NCI-H226 (cell line): ENCODE results near the gene YPEL3.
A peak's percentile ranks its signal among the peaks of the same experiment; 100 is the strongest.

ENCODE experiments used
- DNase-seq: peaks from one replicate; pipeline ENCODE4 v3.0.0-alpha.2; 2015

Gene YPEL3

DNA sequence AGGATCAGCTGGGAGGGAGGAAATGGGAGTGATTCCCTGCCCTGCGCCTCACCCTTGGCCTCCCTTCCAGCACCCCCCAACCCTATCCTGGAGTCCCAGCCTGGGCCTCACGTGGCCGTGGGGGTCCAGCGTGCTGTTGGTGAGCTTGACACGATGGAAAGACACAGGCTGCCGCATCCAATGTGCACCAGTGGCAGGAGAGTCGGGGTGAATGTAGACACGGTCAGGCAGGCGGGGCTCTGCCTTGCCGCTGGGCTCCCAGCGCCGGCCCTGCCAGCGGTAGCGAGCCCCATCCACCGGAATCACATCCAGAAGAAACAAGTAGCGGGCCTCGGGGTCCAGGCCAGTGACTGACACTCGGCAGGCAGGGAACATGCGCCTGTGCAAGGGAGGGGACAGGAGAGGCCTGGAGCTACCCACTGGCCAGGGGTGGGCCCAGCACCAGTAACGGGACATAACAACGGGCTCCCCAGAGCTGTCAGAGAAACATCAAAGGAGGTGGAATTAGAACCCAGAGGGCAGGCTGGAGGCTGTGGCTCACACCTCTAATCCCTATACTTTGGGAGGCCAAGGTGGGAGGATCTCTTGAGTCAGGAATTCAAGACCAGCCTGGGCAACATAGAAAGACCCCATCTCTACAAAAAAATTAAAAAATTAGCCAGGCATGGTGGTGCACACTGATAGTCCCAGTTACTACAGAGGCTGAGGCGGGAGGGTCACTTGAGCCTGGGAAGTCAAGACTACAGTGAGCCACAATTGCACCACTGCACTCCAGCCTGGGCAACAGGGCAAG is 7.0 kb downstream of the YPEL3 start:
- DNase-seq, result no peak

DNA sequence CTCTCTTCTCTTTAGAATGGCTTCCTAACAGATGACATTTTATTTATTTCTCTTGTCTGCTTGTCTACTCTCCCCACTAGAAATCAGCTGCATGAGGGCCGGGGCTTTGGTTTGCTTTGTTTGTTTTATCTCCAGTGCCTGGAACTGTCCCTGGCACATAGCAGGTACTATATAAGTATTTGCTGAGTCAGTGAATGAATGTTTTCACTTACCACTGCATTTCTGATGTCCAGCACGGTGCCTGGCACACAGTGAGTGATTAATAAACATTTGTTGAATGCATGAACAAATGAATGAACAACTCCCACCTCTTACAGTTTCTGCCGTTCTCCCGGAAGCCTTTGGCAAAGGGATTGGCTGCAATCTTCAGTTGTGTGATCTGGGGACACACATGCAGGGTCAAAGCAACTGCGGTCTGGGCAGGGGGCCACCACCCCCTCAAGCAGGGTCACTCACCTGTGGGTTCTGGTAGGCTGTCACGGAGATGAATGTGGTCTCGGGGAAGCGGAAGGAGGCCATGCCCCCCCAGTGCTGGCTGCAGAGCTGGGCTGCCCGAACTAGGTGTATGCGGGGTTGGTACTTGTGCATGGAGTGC is 7.7 kb downstream of the YPEL3 start:
- no peak for DNase-seq

DNA sequence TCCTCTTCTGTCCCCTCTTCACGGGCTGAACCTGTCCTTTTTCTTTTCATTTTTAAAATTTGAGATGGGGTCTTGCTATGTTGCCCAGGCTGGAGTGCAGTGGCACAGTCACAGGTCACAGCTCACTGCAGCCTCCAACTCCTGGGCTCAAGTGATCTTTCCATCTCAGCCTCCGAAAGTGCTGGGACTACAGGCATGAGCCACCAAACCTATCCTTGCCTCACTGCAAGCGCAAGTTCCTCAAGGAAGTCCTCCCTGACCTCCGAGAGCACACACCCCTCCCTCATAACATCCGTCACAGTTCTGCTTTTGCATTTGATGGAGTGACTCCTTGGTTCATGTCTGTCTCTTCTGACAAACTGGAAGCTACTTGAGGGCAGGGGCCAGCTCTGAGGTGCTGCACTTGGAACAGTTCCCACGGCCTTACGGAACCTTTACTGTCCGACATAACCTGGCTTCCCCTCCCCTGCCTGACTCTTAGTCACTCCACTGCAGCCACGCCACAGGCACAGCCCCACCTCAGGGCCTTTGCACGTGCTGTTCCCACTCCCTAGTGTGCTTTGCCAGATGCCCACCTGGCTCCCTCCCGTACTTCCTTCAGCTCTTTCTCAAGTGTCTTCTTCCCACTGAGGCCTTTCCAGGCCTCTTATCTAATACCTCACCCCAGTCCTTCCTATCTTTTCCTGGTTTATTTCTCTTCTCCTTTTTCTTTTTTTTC is 8.7 kb downstream of the YPEL3 start:
- no peak for DNase-seq

DNA sequence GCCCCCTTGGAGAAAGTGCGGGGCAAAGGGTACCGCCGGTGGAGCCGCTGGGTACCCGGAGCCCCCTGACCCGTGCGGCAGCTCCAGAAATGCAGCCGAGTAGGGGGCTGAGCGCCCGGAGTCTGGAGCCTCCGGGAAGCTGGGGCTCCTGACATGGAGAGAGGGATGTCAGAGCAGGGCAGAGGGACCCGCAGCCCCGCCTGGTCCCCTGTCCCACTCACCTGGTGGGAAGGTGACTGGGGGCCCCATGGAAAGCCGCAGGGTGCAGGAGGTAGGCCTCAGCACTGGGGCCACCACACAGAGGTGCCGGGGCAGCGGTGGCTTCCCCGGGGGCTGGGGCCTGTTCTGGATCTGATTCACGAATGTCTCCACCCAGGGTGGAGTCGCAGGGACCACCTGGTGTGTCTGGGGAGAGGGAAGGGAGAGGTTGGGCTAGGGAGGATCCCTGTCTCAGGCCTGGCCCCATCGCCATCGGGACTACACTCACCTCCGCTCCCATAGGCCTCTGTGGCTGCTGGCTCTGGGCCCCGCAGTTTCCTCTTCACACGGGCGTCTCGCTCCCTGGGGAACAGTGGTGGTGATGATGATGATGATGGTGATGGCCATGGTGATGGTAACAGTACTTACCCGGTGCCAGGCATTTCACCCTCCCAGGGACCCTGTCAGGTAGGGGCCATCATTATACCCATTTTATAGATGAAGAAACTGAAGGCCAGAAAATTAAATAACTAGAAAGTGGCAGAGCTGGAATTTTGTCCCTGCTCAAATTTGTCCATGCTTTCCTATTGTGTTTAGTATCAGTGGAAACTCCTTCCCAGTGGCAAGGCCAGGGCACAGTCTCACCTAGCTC is 9.5 kb downstream of the YPEL3 start:
- no peak for DNase-seq

DNA sequence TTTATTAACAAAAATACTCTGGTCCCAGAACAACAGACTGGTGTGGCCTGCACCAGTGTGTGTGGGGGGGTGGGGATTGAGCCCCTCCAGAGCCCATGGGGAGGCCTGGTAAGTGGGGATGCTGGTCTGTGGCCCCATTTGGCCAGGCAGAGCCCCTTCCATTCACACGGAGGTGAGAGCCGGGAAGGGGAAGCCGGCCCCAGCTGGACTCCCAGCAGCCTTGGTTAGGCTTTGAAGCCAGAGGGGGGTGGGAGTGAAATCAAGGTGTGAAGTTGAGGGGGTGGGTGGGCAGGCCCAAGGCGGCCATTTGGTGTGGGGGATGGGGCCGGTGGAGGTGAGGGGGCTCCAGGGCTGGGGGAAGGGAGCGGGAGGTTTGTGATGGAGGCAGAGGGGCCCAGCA is 10.2 kb downstream of the YPEL3 start:
- no peak for DNase-seq

DNA sequence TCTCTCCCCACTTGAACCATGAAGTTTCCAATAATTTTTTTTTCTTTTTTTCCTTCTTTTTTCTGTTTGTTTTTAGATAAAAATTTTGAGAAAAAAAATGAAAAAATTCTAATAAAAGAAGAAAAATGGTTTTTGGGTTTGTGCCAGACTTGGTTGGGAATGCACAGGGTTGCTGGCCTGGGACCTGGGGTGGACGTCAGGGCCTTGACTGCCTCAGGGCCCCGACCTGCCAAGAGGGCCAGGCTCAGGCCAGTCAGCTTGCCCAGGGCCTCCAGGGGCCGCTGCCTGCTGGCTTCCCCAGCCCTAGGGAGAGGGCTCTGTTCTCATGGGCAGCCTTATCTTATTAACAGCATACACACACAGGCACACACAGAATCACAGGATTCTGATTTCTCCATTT is 10.8 kb downstream of the YPEL3 start:
- DNase-seq, result no peak

DNA sequence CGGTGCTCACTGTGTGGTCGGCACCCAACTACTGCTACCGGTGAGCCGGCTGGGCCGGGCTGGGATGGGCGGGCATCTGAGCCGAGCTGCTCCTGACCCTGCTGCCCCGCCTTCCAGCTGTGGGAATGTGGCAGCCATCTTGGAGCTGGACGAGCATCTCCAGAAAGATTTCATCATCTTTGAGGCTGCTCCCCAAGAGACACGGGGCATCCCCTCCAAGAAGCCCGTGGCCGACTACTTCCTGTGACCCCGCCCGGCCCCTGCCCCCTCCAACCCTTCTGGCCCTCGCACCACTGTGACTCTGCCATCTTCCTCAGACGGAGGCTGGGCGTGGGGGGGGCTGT is 11.2 kb downstream of the YPEL3 start:
- peak; percentile 55 for DNase-seq

DNA sequence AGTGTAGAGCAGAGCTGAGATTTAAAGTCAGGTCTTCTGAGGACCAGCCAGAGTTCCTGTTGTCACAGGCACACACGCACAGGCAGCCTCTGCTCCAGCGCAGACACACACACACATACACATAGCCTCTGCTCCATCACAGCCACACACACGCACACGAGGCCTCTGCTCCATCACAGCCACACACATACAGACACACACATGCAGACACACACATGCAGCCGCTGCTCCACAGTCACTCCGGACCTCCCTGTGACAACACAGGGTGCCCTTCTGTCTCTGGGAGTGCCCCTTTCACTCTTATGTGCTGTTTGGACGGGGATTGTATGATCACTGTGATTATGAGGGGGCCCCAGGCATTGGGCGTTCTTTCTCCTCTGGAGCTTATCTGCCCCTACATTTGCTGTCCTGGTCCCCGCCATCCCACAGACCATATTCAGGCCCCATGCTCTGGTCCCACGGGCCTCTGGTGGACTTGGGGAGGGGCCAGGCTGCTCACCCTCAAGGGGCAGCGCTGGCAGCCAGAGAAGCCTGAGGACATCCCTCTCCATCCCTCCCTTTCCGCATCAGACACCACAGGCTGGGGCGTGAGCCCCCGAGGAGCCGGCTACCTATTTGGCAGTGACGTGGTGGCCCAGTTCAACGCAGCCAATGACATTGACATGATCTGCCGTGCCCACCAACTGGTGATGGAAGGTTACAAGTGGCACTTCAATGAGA is 11.8 kb downstream of the YPEL3 start:
- no peak for DNase-seq

DNA sequence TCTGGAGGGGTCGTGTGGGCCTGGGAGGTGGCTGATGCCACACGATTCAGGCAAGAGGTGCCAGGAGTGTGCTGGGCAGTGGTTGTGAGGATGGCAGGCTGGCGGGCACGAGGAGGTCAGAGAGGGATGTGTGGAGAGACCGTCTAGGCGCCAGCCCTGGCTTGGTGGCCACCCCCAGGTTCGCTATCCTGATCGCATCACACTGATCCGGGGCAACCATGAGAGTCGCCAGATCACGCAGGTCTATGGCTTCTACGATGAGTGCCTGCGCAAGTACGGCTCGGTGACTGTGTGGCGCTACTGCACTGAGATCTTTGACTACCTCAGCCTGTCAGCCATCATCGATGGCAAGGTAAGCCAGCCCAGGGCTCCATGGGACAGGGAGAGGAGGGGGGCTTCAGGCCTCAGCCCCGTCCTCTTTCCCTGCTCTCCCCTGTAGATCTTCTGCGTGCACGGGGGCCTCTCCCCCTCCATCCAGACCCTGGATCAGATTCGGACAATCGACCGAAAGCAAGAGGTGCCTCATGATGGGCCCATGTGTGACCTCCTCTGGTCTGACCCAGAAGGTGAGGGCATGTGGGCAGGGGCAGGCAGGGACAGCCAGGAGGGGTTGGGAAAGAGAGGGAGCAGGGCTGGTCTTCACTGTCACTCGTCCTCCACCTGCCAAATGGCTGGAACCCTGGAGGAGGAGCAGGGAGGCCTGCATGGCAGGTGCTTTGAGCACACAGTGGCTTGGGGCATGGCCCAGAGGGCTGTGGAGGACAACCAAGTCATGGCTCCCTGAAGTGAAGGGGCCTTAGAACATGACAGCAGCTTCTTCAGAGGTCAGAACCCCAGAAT is 12.6 kb downstream of the YPEL3 start:
- no peak for DNase-seq

DNA sequence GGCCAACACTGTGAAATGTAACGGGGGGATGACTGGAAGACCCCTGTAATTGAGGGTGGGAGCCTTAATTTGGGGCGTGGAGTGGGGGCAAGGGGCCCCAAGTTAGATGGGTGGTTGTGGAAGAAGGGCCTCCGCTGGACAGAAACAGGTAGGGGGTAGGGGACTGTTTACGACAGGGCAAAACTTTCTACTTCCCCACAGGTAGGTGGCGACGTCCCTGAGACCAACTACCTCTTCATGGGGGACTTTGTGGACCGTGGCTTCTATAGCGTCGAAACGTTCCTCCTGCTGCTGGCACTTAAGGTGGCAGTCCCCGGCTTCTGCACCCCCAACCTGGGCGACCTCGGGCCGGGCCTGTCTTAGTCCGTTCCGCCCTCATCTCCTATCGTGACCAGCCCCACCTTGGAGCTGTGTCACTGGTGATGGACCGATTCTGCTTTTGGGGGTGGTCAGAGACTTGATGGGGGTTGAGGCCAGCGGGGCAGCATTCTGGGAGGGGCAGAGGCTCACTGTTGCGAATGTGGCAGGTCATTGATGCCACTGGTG is 13.4 kb downstream of the YPEL3 start:
- DNase-seq, result no peak

DNA sequence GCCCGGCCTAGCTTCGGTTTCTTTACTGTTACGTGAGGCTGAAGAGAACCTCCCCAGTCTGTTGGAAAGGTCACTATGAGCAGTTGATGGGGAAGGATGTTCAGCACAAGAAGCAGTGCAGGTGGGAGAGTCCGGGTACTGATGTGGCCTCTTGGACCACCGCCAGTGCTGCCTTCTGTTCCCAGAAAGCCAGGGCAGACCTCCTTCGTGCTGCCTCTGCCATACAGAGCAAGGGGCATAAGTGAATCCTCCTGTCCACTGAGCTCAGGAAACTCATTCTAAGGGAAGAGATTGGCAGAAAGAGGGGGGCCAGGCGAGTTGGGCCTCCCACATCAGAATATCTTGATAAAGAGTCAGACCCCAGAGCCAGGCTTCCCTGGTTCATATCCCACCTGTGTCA is 16.5 kb downstream of the YPEL3 start:
- DNase-seq, result no peak

DNA sequence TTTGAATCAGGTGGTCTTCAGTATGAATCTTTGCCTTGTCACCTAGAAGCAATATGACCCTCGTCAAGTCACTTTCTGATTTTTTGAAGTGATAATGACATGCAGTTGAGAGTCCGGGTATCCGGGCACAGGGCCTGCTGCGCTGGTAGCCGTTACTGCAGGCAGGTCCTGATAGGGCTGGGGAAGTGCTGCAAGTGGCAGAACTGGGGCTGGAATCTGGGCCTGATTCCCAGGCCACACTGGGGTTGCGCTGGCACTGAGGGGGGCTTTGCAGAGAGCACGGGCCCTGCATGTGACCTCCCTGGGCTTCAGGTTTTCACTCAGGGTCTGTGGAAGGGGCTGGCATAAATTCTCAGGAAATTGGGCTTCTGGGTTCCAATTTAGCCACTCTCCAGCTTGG is 17.3 kb downstream of the YPEL3 start:
- DNase-seq, result no peak

DNA sequence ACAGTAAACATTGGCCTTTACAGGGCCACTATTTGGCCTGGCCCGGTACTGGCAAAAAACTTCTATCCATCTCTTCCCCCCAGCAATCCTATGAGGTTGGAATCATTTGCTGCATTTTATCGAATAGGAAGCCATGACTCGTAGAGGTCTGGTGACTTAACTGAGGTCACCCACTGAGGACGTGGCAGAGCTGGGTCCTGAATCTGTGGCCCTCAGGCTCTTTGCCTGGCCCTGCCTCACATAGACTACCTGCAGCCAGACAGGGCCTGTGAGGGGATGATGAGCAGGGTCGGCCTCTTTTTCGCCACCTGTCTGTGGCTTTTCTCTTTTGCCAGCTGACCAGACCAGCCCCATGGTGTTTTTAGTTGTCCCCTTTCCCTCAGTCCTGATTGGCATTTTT is 18.4 kb downstream of the YPEL3 start:
- DNase-seq, result no peak

DNA sequence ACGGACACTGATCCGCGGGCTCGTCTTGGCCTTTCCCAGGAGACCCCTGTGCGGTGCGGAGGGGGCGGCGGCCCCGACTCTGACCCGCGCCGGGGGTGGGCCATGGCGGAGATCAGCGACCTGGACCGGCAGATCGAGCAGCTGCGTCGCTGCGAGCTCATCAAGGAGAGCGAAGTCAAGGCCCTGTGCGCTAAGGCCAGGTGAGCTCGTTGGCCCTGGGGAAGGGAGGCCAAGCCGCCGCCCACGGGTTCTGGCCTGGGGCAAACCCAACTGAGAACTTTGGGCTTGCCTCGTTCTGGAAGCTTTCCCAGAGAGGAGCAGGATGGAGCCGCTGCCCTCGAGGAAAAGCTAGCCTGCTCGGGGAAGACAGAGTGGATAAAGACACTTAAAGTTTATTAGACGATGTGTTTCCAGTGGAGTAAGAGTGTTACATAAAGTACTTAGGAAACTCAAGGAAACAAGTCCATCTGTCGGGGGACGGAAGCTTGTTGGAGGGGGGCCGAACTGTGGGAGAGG is 19.7 kb downstream of the YPEL3 start:
- no peak for DNase-seq

DNA sequence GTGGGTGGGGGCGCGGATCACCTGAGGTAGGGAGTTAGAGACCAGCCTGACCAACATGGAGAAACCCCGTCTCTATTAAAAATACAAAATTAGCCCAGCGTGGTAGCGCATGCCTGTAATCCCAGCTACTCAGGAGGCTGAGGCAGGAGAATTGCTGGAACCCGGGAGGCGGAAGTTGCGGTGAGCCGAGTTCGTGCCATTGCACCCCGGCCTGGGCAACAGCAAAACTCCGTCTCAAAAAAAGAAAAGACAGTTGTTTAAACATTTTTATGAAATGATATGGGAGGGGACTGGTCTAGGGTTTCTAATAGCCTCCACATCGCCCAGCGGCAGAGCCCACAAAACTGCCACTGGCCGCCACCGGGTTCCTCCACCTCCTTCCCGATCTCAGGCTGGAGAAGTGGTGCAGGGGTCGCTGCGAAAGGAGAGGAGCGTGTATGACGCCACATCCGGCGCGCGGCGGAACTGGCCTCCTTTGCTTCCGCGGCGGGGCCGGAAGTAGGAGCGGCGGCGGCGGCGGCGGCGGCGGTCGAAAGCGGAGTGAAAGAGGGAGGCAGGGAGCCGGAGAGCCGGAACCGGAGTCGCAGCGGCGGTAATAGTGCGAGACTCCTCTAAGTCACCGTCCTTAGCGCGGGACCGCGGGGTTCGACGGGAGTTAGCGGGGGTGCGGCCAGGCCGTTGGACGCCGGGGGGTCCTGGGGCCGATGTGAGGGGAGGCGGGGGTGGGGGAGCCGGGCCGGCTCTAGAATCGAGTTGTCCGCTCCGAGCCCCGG is 20.3 kb downstream of the YPEL3 start, which contains the start of gene PPP4C:
Gene PPP4C, plus strand, starts transcription at position 492 of the 773 bp plus-strand sequence. CDS start 384 bp downstream, outside the sequence.
- peak; percentile 84 for DNase-seq

DNA sequence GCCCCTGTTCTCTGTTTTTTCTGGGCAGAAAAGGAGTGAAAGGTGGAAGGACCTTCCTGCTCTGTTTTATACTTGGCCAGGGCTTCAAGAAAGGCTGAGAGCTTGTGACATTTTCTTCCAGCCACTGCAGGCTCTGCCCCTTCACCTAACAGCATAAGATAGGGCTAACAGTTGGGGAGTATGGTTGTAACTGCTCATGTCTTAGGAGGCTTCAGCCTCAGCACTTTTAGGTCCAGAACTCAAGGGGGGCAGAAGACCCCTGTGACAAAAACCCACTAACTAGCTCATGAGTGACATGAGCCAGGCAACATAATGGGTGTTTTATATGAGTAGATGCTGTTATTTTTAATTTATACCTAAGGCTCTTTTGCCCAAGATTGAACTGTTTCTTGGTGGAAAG is 25.5 kb downstream of the YPEL3 start:
- DNase-seq, result no peak

DNA sequence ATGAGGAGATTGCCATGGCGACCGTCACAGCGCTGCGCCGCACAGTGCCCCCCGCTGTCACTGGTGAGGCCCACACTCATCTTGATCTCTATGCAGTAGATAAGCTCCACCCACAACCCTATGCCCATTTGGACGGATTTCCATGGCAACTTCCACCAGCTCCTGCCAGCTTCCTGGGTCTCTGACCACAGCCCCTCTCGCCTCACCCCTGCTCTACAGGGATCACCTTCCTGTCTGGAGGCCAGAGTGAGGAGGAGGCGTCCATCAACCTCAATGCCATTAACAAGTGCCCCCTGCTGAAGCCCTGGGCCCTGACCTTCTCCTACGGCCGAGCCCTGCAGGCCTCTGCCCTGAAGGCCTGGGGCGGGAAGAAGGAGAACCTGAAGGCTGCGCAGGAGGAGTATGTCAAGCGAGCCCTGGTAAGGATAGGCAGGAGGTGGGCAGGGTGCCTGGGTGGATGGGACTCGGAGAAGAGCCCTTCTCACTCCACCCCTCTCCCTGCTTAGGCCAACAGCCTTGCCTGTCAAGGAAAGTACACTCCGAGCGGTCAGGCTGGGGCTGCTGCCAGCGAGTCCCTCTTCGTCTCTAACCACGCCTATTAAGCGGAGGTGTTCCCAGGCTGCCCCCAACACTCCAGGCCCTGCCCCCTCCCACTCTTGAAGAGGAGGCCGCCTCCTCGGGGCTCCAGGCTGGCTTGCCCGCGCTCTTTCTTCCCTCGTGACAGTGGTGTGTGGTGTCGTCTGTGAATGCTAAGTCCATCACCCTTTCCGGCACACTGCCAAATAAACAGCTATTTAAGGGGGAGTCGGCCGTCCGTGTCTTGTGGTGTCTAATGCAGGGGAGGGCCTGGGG is 26.2 kb downstream of the YPEL3 start:
- no peak for DNase-seq

DNA sequence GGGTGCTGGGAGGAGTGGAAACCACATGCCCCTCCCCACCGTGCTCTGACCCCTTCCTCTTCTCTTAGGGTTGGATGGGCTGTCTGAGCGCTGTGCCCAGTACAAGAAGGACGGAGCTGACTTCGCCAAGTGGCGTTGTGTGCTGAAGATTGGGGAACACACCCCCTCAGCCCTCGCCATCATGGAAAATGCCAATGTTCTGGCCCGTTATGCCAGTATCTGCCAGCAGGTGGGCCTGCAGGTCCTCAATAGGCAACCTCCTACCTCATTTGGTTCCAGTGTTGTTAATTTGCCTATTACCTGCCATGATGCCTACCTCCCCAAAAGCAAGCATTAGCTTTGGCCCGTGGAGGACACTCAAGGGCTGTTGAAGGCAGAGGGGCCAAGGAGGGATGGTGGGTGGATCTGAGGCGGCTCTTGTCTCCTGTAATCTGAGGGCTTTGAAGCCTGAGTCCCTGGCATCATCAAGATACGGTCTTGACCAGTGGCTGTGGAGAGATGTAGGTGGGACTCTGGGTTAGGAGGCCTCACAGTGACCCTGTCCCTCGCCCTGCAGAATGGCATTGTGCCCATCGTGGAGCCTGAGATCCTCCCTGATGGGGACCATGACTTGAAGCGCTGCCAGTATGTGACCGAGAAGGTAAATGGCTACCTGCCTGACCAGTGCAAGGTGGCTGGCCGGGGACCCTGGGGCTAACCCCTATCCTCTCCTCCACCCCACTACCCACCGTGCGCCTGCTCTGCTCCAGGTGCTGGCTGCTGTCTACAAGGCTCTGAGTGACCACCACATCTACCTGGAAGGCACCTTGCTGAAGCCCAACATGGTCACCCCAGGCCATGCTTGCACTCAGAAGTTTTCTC is 27.0 kb downstream of the YPEL3 start:
- DNase-seq, result peak; percentile 35
